H1 (cell line): ENCODE data around the gene PTPRG. TPM values are rescaled to one million over a fixed set of nuclear protein-coding genes. Genes with fewer than 3 reads are reported as not detected.

Experiments
- CTCF ChIA-PET: fragments of 300-600 bp; sonication (Branson Sonifier 250); formaldehyde crosslinking; loops from one replicate; lab custom pipeline; 2021; ENCODE audit not compliant: partially characterized antibody; lab: Charles Lee
- POLR2A ChIA-PET: fragments of 300-600 bp; sonication (Branson Sonifier 250); formaldehyde crosslinking; loops from one replicate; lab custom pipeline; 2021; ENCODE audit warnings: inconsistent platforms; ENCODE audit not compliant: partially characterized antibody; lab: Charles Lee
- DNase-seq, 2 experiments: peaks; one replicate each; pipeline versions ENCODE4 v3.0.0 to v3.0.0-alpha.2; 2010 to 2022; ENCODE audit warnings: low spot score in 2 of 2, low read depth in 1 of 2, mixed read lengths in 1 of 2
- FAIRE-seq: peaks from 2 replicates; lab custom pipeline; 2011; peaks lifted over from hg19 to GRCh38; lab: Jason Lieb, UNC
- H2AFZ ChIP-seq: 2 replicates; pipeline ENCODE4 v1.8.1; 2012; ENCODE audit warnings: low read length, inconsistent platforms
- H2AK5ac ChIP-seq: 2 replicates; pipeline ENCODE4 v1.6.1; 2013; ENCODE audit warnings: low read depth, low read length
- H2BK120ac ChIP-seq: replicated peaks from 2 replicates; pipeline ENCODE3; 2013; ENCODE audit warnings: low read depth, low read length, inconsistent platforms
- H2BK12ac ChIP-seq: 2 replicates; pipeline ENCODE4 v1.6.1; 2013; ENCODE audit warnings: low read depth, low read length
- H2BK15ac ChIP-seq: 2 replicates; pipeline ENCODE4 v1.6.1; 2013; ENCODE audit warnings: low read length
- H2BK20ac ChIP-seq: 2 replicates; pipeline ENCODE4 v1.6.1; 2013; ENCODE audit warnings: low read length
- H2BK5ac ChIP-seq: 2 replicates; pipeline ENCODE4 v1.6.1; 2013; ENCODE audit warnings: low read depth, low read length
- H3K14ac ChIP-seq: 2 replicates; pipeline ENCODE4 v1.6.1; 2013; ENCODE audit warnings: inconsistent platforms; ENCODE audit not compliant: insufficient read length
- H3K18ac ChIP-seq: 2 replicates; pipeline ENCODE4 v1.6.1; 2013; ENCODE audit warnings: low read length; ENCODE audit errors: extremely low read depth
- H3K23ac ChIP-seq: 2 replicates; pipeline ENCODE4 v1.6.1; 2013; ENCODE audit warnings: inconsistent platforms; ENCODE audit not compliant: insufficient read length
- H3K23me2 ChIP-seq: 2 replicates; pipeline ENCODE4 v1.6.1; 2013; ENCODE audit warnings: low read depth, low read length
- H3K27ac ChIP-seq: 2 replicates; pipeline ENCODE4 v1.6.1; 2011; ENCODE audit warnings: low read depth, low read length, inconsistent platforms
- H3K27me3 ChIP-seq, 4 experiments: replicated peaks in 1 of 4; 1 replicate in 1 of 4; 2 replicates in 3 of 4; pipeline versions ENCODE4 v1.6.1 to v1.8.1; 2011 to 2013; ENCODE audit warnings: low read length in 3 of 4, mild to moderate bottlenecking in 3 of 4, inconsistent platforms in 2 of 4, mixed read lengths in 2 of 4, moderate library complexity in 1 of 4; ENCODE audit not compliant: control insufficient read depth in 3 of 4, insufficient read depth in 3 of 4; ENCODE audit errors: extremely low read depth in 1 of 4
- H3K36me3 ChIP-seq, 4 experiments: 2 replicates each; pipeline versions ENCODE4 v1.6.1 to v1.8.1; 2011 to 2013; ENCODE audit warnings: mild to moderate bottlenecking in 4 of 4, low read length in 3 of 4, moderate library complexity in 2 of 4, control low read depth in 1 of 4, inconsistent platforms in 1 of 4; ENCODE audit not compliant: insufficient read depth in 4 of 4, control insufficient read depth in 2 of 4
- H3K4ac ChIP-seq: replicated peaks from 2 replicates; pipeline ENCODE3; 2013; ENCODE audit warnings: low read length, low read depth, mixed read lengths, inconsistent platforms; ENCODE audit not compliant: insufficient read length
- H3K4me1 ChIP-seq, 4 experiments: replicated peaks in 1 of 4; 1 replicate in 1 of 4; 2 replicates in 3 of 4; pipeline versions ENCODE4 v1.6.1 to v1.8.1; 2011 to 2013; ENCODE audit warnings: low read length in 3 of 4, inconsistent platforms in 2 of 4, mixed read lengths in 1 of 4; ENCODE audit not compliant: insufficient read depth in 4 of 4, control insufficient read depth in 3 of 4
- H3K4me2 ChIP-seq, 2 experiments: 2 replicates each; pipeline versions ENCODE4 v1.6.1 to v1.8.1; 2011 to 2013; ENCODE audit warnings: low read depth in 2 of 2, low read length in 2 of 2, control low read depth in 1 of 2, inconsistent platforms in 1 of 2, mild to moderate bottlenecking in 1 of 2; ENCODE audit not compliant: insufficient read depth in 1 of 2
- H3K4me3 ChIP-seq, 4 experiments: fragments of 200-600, 300-600 bp in 1 of 4; sonication (generic), shearing (Covaris generic), sonication (Bioruptor Twin) in 1 of 4; 2 replicates each; pipeline versions ENCODE4 v1.5.1 to v1.8.1; 2011 to 2016; ENCODE audit warnings: low read length in 4 of 4, low read depth in 3 of 4, control low read depth in 2 of 4, inconsistent platforms in 2 of 4, mild to moderate bottlenecking in 2 of 4, mixed read lengths in 1 of 4, moderate library complexity in 1 of 4; ENCODE audit not compliant: insufficient read depth in 2 of 4; ENCODE audit errors: extremely low read depth in 1 of 4
- H3K56ac ChIP-seq: replicated peaks from 2 replicates; pipeline ENCODE3; 2013; ENCODE audit warnings: low read depth, mild to moderate bottlenecking, mixed read lengths, low read length, inconsistent platforms; ENCODE audit not compliant: insufficient read length
- H3K79me1 ChIP-seq: 2 replicates; pipeline ENCODE4 v1.6.1; 2013; ENCODE audit warnings: low read depth, low read length, control low read depth
- H3K79me2 ChIP-seq, 2 experiments: 2 replicates each; pipeline versions ENCODE4 v1.6.1 to v1.8.1; 2012 to 2013; ENCODE audit warnings: low read length in 2 of 2, mild to moderate bottlenecking in 2 of 2, inconsistent platforms in 1 of 2; ENCODE audit not compliant: insufficient read depth in 2 of 2, control insufficient read depth in 1 of 2
- H3K9ac ChIP-seq, 4 experiments: replicated peaks in 1 of 4; 1 replicate in 1 of 4; 2 replicates in 3 of 4; pipeline versions ENCODE4 v1.6.1 to v1.8.1; 2011 to 2013; ENCODE audit warnings: low read depth in 3 of 4, low read length in 3 of 4, control low read depth in 2 of 4, mild to moderate bottlenecking in 2 of 4, moderate library complexity in 2 of 4, inconsistent platforms in 1 of 4; ENCODE audit errors: extremely low read depth in 1 of 4
- H3K9me3 ChIP-seq, 2 experiments: 2 replicates each; pipeline versions ENCODE4 v1.6.1 to v1.8.1; 2012 to 2013; ENCODE audit warnings: mild to moderate bottlenecking in 2 of 2, moderate library complexity in 2 of 2, control low read depth in 1 of 2, inconsistent platforms in 1 of 2, low read depth in 1 of 2, low read length in 1 of 2, mixed read lengths in 1 of 2; ENCODE audit not compliant: insufficient read depth in 2 of 2
- H4K20me1 ChIP-seq, 2 experiments: replicated peaks in 1 of 2; 2 replicates each; pipeline versions ENCODE3 to v1.8.1; 2011 to 2013; ENCODE audit warnings: inconsistent platforms in 2 of 2, low read length in 2 of 2, mild to moderate bottlenecking in 1 of 2; ENCODE audit not compliant: insufficient read depth in 2 of 2, control insufficient read depth in 1 of 2
- H4K5ac ChIP-seq: 2 replicates; pipeline ENCODE4 v1.6.1; 2013; ENCODE audit warnings: low read length, low read depth, mixed read lengths, inconsistent platforms; ENCODE audit not compliant: insufficient read length
- H4K8ac ChIP-seq: 2 replicates; pipeline ENCODE4 v1.8.0; 2013; ENCODE audit warnings: mild to moderate bottlenecking, moderate library complexity, low read length, inconsistent platforms; ENCODE audit not compliant: insufficient read depth; ENCODE audit errors: extremely low read depth
- H4K91ac ChIP-seq: replicated peaks from 2 replicates; pipeline ENCODE3; 2013; ENCODE audit warnings: low read length, mixed read lengths, inconsistent platforms; ENCODE audit not compliant: insufficient read length
- CEBPB ChIP-seq: IDR thresholded peaks from 2 replicates; pipeline ENCODE4 v1.6.1; 2012; ENCODE audit warnings: low read depth, low read length
- EP300 ChIP-seq, 2 experiments: IDR thresholded peaks; 1 replicate in 1 of 2; 2 replicates in 1 of 2; pipeline ENCODE4 v1.6.1; 2011 to 2012; ENCODE audit warnings: low read depth in 2 of 2, low read length in 2 of 2, mild to moderate bottlenecking in 2 of 2, borderline replicate concordance in 1 of 2, inconsistent platforms in 1 of 2, moderate library complexity in 1 of 2
- HDAC2 ChIP-seq, 2 experiments: fragments of 300-600 bp in 1 of 2; sonication (generic) in 1 of 2; IDR thresholded peaks; 2 replicates each; pipeline ENCODE4 v1.6.1; 2011 to 2012; ENCODE audit warnings: low read depth in 2 of 2, low read length in 2 of 2, mild to moderate bottlenecking in 2 of 2, moderate library complexity in 2 of 2, borderline replicate concordance in 1 of 2, inconsistent platforms in 1 of 2
- MAFK ChIP-seq: IDR thresholded peaks from 2 replicates; pipeline ENCODE4 v1.6.1; 2012; ENCODE audit warnings: low read depth, mild to moderate bottlenecking, improper control_type of control experiment, low read length
- MAX ChIP-seq: IDR thresholded peaks from 2 replicates; pipeline ENCODE4 v1.6.1; 2012; ENCODE audit warnings: inconsistent platforms
- RBBP5 ChIP-seq: IDR thresholded peaks from 2 replicates; pipeline ENCODE4 v1.7.1; 2012; ENCODE audit warnings: low read depth, mild to moderate bottlenecking, inconsistent platforms, low read length, moderate library complexity, borderline replicate concordance
- SP4 ChIP-seq: IDR thresholded peaks from 2 replicates; pipeline ENCODE4 v1.6.1; 2012; ENCODE audit warnings: low read length, inconsistent platforms
- TCF12 ChIP-seq: IDR thresholded peaks from 2 replicates; pipeline ENCODE4 v1.6.1; 2011; ENCODE audit warnings: low read depth, mild to moderate bottlenecking, low read length
- WGBS, 2 experiments: shearing (Covaris generic) in 1 of 2; methylation state at CpG; one replicate each; pipeline versions ENCODE4 v1.1.6 to v1.1.7; 2013 to 2015; ENCODE audit warnings: low lambda C conversion rate in 2 of 2, mixed read lengths in 2 of 2, inconsistent platforms in 1 of 2, low coverage in 1 of 2, missing lambda C conversion rate in 1 of 2; ENCODE audit not compliant: insufficient replicate concordance in 2 of 2, insufficient coverage in 1 of 2, insufficient read length in 1 of 2; ENCODE audit errors: extremely low coverage in 1 of 2, missing lambda C conversion rate in 1 of 2; 5-methylcytosine and 5-hydroxymethylcytosine counted together
- polyA plus RNA-seq, 7 experiments: library from polyadenylated mRNA; depleted of rRNA in 3 of 7; stranded (reverse) in 5 of 7; unstranded in 2 of 7; fragments of >200 nt in 5 of 7; fragments of 200-250 nt in 2 of 7; gene quantifications; 1 replicate in 5 of 7; 2 replicates in 1 of 7; 4 replicates in 1 of 7; pipeline versions ENCODE4 v1.2.1 to v1.2.3, GENCODE V29; 2011 to 2013; ENCODE audit warnings: missing spikeins in 2 of 7, mixed read lengths in 2 of 7
- total RNA-seq: library from RNA; stranded (reverse); fragmentation: NEBNext Ultra II Directional; extraction: Animal tissue kit (Norgen Biotek cat#: 25700); gene quantifications from 2 replicates; pipeline ENCODE4 v1.2.1, GENCODE V29; 2021

Gene PTPRG
- total and polyA plus RNA-seq, 2 of the 8 experiments (the other 6 are each of a cell fraction or from before 2014, with no cell fraction given): 23.3 to 96.2 TPM

GRCh38 chr3:62183087-62183486 lies 621.7 kb downstream of the PTPRG start:
- H3K27me3 ChIP-seq: no peaks in the 10 kb centered on the region; a peak in 2 of 7 replicates
- H3K56ac ChIP-seq: no peak overlapping the region
- no peak overlapping the region for H4K8ac ChIP-seq
- no peak overlapping the region for H3K4me2 ChIP-seq
- no peak overlapping the region for H2AK5ac ChIP-seq
- no peak overlapping the region for H2BK5ac ChIP-seq
- no peak overlapping the region for H4K91ac ChIP-seq
- TF ChIP-seq RBBP5 (no peak), CEBPB (no peak), MAFK (no peak), TCF12 (no peak), EP300 (IDR thresholded peaks at IDR 0.05; ENCODE audit: borderline replicate concordance in 1 of 2, low read depth in 2 of 2, low read length in 2 of 2) (no peak), MAX (no peak), HDAC2 (IDR thresholded peaks at IDR 0.05; ENCODE audit: borderline replicate concordance in 1 of 2, low read depth in 2 of 2, low read length in 2 of 2) (no peak), SP4 (no peak)
- TF ChIP-seq, all 59 proteins: peak for 0
- H4K5ac ChIP-seq: no peak overlapping the region
- H3K4me1 ChIP-seq: peaks cover 4 to 11% (median 7%) of the 10 kb centered on the region in 4 experiments
- no peak overlapping the region for H3K4me3 ChIP-seq
- H3K27ac ChIP-seq: no peak overlapping the region
- H4K20me1 ChIP-seq: peaks cover 0 to under 1% of the 10 kb centered on the region in 2 experiments
- H3K14ac ChIP-seq: no peak overlapping the region
- DNase-seq (no peak), FAIRE-seq (no peak)
- H3K18ac ChIP-seq: no peak overlapping the region
- H3K9ac ChIP-seq: no peak overlapping the region
- no peak overlapping the region for H2AFZ ChIP-seq
- POLR2A ChIA-PET: no interaction called here
- CTCF ChIA-PET: interaction anchor here (0.5 to 2.9 kb wide), 3 partner anchors 10 to 606 kb away, joined by 3 to 10 read pairs (median 4); no protein-coding TSS in a partner anchor
- H2BK15ac ChIP-seq: no peak overlapping the region
- no peak overlapping the region for H3K23ac ChIP-seq
- no peak overlapping the region for H2BK20ac ChIP-seq
- peaks cover under 1% of the 10 kb centered on the region; the same call in 1 of the 2 replicates for H3K23me2 ChIP-seq
- H3K9me3 ChIP-seq: no peaks in the 10 kb centered on the region
- H3K79me2 ChIP-seq: no peaks in the 10 kb centered on the region
- H3K79me1 ChIP-seq: peaks cover 5% of the 10 kb centered on the region
- H3K4ac ChIP-seq: no peak overlapping the region
- H3K36me3 ChIP-seq: peaks cover 0 to 5% (median 1%) of the 10 kb centered on the region in 4 experiments; a peak in 1 of 8 replicates
- no peak overlapping the region for H2BK12ac ChIP-seq
- WGBS, 2 experiments: 95% methylated on average over 8 of the region's 8 CpGs; no CpG with 5 or more reads in 1 of the 2 experiments
- no peak overlapping the region for H2BK120ac ChIP-seq
